HUES6 (cell line): Measurements from ENCODE around the gene ADPRM.
A peak's percentile ranks its signal among the peaks of the same experiment; 100 is the strongest.

Experiments
- H3K27ac ChIP-seq: 2 replicates; pipeline ENCODE4 v1.7.0; 2013; ENCODE audit warnings: low read depth, mild to moderate bottlenecking, low read length, inconsistent platforms
- H3K27me3 ChIP-seq: 2 replicates; pipeline ENCODE4 v1.6.1; 2013; ENCODE audit warnings: low read length; ENCODE audit not compliant: control insufficient read depth, insufficient read depth
- H3K36me3 ChIP-seq: 2 replicates; pipeline ENCODE4 v1.6.1; 2013; ENCODE audit warnings: low read length; ENCODE audit not compliant: control insufficient read depth, insufficient read depth
- H3K4me1 ChIP-seq: 2 replicates; pipeline ENCODE4 v1.6.1; 2013; ENCODE audit warnings: low read length; ENCODE audit not compliant: control insufficient read depth, insufficient read depth
- H3K4me3 ChIP-seq: 2 replicates; pipeline ENCODE4 v1.5.1; 2013; ENCODE audit warnings: low read depth, low read length
- H3K9ac ChIP-seq: one replicate; pipeline ENCODE4 v1.6.1; 2013; ENCODE audit warnings: mild to moderate bottlenecking, low read length
- H3K9me3 ChIP-seq: 2 replicates; pipeline ENCODE4 v1.6.1; 2013; ENCODE audit warnings: low read depth, low read length; ENCODE audit not compliant: control insufficient read depth, insufficient read depth

Gene ADPRM

DNA sequence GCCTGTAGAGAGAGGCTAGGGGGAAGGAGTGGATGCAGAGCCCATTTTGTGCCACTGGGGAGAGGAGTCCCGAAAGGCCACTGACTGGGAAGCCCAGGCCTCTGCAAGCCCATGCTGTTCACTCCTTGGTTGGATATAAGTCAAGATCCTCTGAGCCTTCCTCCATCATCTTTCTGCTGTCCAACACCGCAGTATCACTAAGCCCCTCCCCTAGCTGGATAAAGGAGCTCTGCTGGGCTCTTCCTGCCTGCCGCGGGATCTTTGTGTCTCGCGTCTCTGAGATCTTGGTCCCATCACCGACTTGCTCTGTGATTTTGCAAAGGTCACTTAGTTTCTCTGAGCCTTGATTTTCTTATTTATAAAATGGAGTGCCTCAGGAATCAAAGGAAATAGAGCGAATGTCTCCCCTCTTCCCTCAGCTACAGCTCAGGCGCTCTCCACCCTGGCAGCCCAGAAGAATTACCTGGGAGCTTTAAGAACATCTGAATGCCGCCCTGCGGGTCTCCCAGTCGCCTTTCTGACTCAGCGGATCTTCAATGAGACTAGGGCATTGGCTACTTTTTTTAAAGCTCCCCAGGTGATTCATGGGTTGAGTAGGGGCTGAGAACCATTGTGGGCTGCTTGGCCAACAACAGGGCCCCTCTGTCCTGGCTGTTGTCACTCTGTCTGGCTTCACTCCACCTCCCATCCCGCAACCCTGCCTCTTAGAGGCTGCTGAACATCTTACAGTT, 57.6 kb downstream of the ADPRM start:
- H3K36me3 ChIP-seq, result no peaks in the 10 kb centered on the region
- H3K9ac ChIP-seq, result peak overlapping the region; percentile 34
- H3K27me3 ChIP-seq, result no peaks in the 10 kb centered on the region
- H3K4me1 ChIP-seq, result peaks cover 32% of the 10 kb centered on the region
- H3K27ac ChIP-seq, result no peak overlapping the region
- peak overlapping the region; percentile 40 for H3K4me3 ChIP-seq
- no peaks in the 10 kb centered on the region for H3K9me3 ChIP-seq

DNA sequence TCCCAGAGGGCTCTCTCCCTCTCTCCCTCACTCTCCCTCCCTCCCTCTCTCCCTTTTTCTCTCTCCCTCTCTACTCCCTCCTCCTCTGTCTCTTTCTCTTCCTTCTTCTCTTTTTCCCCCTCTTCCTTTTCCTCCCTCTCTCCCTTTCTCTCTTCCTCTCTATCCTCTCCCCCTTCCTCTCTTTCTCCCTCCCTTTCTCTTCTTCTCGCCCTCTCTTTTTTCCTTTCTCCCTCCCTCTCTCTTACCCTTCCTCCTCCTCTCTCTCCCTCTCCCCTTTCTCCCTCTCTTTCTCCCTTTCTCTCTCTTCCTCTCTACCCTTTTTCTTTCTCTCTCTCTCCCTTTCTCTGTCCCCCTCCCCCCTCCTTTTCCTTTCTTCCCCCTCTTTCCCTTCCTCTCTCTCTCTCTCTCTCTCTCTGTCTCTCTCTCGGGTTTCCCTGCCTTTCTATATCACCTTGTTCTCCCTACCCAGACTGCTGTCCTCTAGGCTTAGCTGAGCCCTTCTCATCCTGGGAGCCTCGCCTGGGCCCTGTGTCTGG, 58.3 kb downstream of the ADPRM start:
- Histone ChIP-seq H3K4me1 (peaks cover 32% of the 10 kb centered on the region), H3K9me3 (no peaks in the 10 kb centered on the region), H3K27ac (no peak overlapping the region), H3K27me3 (no peaks in the 10 kb centered on the region), H3K9ac (peak overlapping the region; percentile 34), H3K36me3 (no peaks in the 10 kb centered on the region), H3K4me3 (peak overlapping the region; percentile 40)

DNA sequence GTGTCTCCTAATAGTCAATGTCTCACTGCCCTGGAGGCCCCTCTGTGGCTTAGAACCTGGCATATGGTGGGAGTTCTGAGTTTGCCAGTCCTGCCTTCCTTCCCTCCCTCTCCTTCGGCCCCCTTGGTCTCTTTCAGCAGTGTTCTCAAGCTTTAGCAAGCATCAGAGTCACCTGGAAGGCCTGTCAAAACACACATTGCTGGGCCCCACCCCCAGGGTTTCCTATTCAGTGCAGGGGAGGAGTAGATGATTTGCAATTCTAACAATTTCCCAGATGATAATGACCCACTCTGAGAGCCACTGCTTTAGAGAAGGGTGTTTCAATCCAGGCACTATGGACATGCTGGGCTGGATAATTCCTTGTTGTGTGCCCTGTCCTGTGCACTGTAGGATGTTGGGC, 58.8 kb downstream of the ADPRM start:
- no peak overlapping the region for H3K4me3 ChIP-seq

DNA sequence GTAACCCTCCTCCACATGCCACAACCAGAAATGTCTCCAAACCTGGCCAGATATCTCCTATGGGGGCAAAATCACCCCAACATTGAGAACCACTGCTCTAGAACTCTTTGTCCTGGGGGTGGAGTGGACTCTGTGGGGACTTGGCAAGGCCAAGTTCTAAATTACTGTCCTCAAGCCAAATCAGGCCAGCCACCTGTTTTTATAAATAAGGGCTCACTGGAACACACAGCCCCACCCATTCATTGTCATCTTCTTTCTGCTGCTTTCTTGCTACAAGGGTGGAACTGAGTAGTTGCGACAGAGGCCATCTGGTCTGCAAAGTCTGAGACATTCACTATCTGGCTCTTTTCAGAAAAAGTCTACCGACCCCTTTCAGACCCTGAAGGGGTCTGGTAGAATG, 59.2 kb downstream of the ADPRM start:
- H3K4me1 ChIP-seq, result peaks cover 32% of the 10 kb centered on the region
- no peaks in the 10 kb centered on the region for H3K9me3 ChIP-seq
- no peak overlapping the region for H3K9ac ChIP-seq

More for the DNA sequence above, 58.8 kb downstream of the ADPRM start:
- Histone ChIP-seq H3K9ac (no peak overlapping the region), H3K27ac (no peak overlapping the region), H3K27me3 (no peaks in the 10 kb centered on the region), H3K36me3 (no peaks in the 10 kb centered on the region), H3K4me1 (peaks cover 32% of the 10 kb centered on the region), H3K9me3 (no peaks in the 10 kb centered on the region)

DNA sequence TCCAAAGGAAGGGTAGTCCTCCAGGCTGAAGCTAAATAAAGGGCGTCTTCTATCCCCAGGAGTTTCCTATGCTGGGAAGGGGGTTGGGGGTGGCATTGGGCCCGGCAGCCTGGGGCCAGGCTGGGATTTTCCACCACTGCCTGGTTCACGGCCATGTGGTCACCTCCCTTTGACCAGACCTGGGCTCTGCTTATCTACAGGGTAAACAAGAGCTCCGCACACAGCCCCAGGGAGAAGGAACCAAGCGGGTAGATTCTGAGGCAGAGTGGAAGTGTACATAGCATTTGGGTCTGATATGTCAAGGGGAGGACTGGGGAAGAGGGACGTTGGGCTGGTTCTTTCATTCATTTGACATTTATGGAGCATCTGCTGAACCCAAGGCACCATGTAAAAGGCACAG, 59.7 kb downstream of the ADPRM start:
- Histone ChIP-seq H3K9ac (no peak overlapping the region), H3K27ac (no peak overlapping the region), H3K27me3 (no peaks in the 10 kb centered on the region), H3K36me3 (no peaks in the 10 kb centered on the region), H3K9me3 (no peaks in the 10 kb centered on the region), H3K4me1 (peaks cover 32% of the 10 kb centered on the region), H3K4me3 (no peak overlapping the region)

More for the DNA sequence above, 59.2 kb downstream of the ADPRM start:
- H3K27ac ChIP-seq, result no peak overlapping the region
- H3K4me3 ChIP-seq, result no peak overlapping the region
- no peaks in the 10 kb centered on the region for H3K36me3 ChIP-seq
- H3K27me3 ChIP-seq, result no peaks in the 10 kb centered on the region

DNA sequence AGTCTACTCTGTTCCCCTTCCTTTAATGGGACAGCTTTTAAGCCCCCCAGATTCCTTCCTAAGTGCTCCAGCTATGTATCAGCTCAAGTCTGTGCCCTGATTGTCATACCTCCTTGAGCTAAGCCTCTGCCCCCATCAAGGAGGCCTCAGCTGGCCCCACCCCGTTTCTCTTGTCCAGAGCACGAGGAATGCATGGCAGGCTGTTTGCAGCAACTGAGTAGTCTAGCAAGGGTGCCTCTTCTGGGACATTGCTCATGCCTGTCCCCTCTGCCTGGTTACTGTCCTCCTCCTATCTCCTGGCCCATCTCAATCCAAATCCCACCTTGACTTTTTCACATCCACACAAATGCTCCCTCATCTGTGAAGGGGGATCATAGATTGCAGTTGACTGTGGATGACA, 60.3 kb downstream of the ADPRM start:
- no peaks in the 10 kb centered on the region for H3K9me3 ChIP-seq
- no peak overlapping the region for H3K4me3 ChIP-seq
- H3K36me3 ChIP-seq, result no peaks in the 10 kb centered on the region
- H3K27me3 ChIP-seq, result no peaks in the 10 kb centered on the region
- no peak overlapping the region for H3K9ac ChIP-seq
- peaks cover 32% of the 10 kb centered on the region for H3K4me1 ChIP-seq
- no peak overlapping the region for H3K27ac ChIP-seq

DNA sequence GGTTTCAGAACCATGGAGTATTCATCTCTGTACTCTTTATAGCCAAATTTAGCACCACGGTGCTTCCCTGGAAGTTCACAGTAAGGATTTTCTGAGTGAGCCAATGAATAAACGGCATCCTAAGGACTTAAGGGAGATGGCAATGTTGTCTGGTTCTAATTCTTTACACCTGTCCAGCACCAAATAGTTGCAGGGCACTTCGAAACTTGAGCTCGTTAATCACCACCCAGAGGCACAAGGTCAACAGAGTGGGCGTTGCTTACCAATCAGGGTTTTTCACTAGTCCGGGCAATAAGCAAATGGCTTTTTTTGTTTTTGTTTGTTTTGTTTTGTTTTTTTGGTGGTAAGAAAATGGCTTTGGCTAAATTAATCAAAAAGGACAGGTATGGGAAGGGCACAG, 60.7 kb downstream of the ADPRM start:
- no peaks in the 10 kb centered on the region for H3K27me3 ChIP-seq
- no peak overlapping the region for H3K27ac ChIP-seq
- no peaks in the 10 kb centered on the region for H3K36me3 ChIP-seq
- no peaks in the 10 kb centered on the region for H3K9me3 ChIP-seq
- peaks cover 32% of the 10 kb centered on the region for H3K4me1 ChIP-seq
- no peak overlapping the region for H3K9ac ChIP-seq
- no peak overlapping the region for H3K4me3 ChIP-seq
